KOPT-K1 (cell line): ENCODE measurements around the gene BSPRY.

ENCODE experiments used
- H3K27ac ChIP-seq: fragments of 200-600 bp; sonication (generic); 2 replicates; pipeline ENCODE4 v1.5.1; 2016; ENCODE audit warnings: antibody characterized with exemption, mild to moderate bottlenecking, low read depth, low read length; ENCODE audit not compliant: poor library complexity, severe bottlenecking
- H3K36me3 ChIP-seq: fragments of 200-600 bp; sonication (generic); 2 replicates; pipeline ENCODE4 v1.5.1; 2017; ENCODE audit warnings: antibody characterized with exemption, mild to moderate bottlenecking, low read length, moderate library complexity; ENCODE audit not compliant: insufficient read depth
- H3K9me3 ChIP-seq: fragments of 200-600 bp; sonication (generic); 2 replicates; pipeline ENCODE4 v1.5.1; 2017; ENCODE audit warnings: antibody characterized with exemption, low read length, mild to moderate bottlenecking; ENCODE audit not compliant: insufficient read depth, poor library complexity, severe bottlenecking

Gene BSPRY

GRCh38 chr9:113349445-113350094 lies at the start of gene BSPRY:
Gene BSPRY, plus strand, starts transcription at chr9:113349541. Its CDS starts 39 bp downstream, at chr9:113349580.
- no peaks in the 10 kb centered on the region for H3K9me3 ChIP-seq
- no peak within 1 kb of the TSS for H3K27ac ChIP-seq
- no peaks in the 10 kb centered on the region for H3K36me3 ChIP-seq

- no peaks in the 10 kb centered on the region for H3K36me3 ChIP-seq
- no peaks in the 10 kb centered on the region for H3K9me3 ChIP-seq
- H3K27ac ChIP-seq, result no peak overlapping the region
Observed at GRCh38 chr9:113299800-113300292, 49.5 kb upstream of the BSPRY start.

GRCh38 chr9:113301548-113301947 lies 47.8 kb upstream of the BSPRY start:
- Histone ChIP-seq H3K36me3 (no peaks in the 10 kb centered on the region), H3K9me3 (no peaks in the 10 kb centered on the region), H3K27ac (no peak overlapping the region)

GRCh38 chr9:113302792-113303418 lies 46.4 kb upstream of the BSPRY start, which contains the start of gene RNF183:
Gene RNF183, minus strand, starts transcription at chr9:113303376. Its CDS starts 5,192 bp downstream, at chr9:113298184.
- Histone ChIP-seq H3K36me3 (no peaks in the 10 kb centered on the region), H3K27ac (no peak within 1 kb of the TSS), H3K9me3 (no peaks in the 10 kb centered on the region)

- Histone ChIP-seq H3K27ac (no peak overlapping the region), H3K36me3 (no peaks in the 10 kb centered on the region), H3K9me3 (no peaks in the 10 kb centered on the region)
Observed at GRCh38 chr9:113306566-113306965, 42.8 kb upstream of the BSPRY start.

GRCh38 chr9:113307396-113307975 lies 41.9 kb upstream of the BSPRY start:
- no peak overlapping the region for H3K27ac ChIP-seq
- H3K9me3 ChIP-seq, result no peaks in the 10 kb centered on the region
- H3K36me3 ChIP-seq, result no peaks in the 10 kb centered on the region

DNA sequence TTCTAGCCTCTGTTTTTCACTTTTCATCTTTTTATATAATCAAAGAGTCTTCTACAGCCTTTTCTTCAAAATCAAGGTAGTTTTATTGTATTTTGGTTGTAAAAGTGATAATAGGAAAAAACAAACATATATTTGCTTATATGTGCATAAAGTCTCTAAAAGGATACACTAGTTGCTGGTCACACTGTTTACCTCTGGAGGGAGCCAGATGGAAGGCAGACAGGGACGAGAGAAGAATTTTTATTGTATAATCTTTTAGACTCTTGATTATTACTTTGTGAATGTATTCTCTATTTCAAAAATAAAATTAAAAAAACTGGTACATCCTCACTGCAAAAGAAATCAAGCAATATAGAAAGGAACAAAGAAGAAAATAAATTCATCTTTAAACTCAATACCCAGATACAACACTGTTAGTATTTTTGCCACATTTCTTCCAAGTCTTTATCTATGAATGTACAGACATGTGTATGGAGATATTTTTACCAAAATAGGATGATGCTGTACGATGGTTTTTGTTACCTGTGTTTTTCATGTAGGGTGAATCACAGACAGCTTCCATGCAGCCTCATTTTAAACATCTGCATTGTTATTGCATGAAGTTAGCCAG lies 40.0 kb upstream of the BSPRY start:
- Histone ChIP-seq H3K9me3 (no peaks in the 10 kb centered on the region), H3K27ac (no peak overlapping the region), H3K36me3 (no peaks in the 10 kb centered on the region)

DNA sequence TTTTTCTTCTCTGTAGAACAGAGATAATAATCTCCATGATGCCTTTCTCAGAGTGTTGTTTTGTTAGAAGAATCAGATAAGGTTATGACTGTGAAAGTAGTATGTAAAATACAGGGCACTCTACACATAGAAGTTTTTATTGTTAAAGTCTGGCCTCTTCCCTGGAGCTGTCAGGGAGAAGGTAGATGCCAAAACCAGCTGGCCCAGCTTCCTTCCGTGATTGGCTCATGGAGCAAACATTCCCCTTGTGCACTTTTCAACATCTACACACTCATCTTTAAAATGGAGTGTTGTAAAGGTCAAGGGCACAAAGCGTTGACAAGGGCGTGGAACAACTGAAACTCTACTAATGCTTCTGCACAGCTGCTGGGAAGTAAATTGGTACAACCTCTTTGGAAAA lies 38.8 kb upstream of the BSPRY start:
- Histone ChIP-seq H3K36me3 (no peaks in the 10 kb centered on the region), H3K9me3 (no peaks in the 10 kb centered on the region), H3K27ac (no peak overlapping the region)

- no peaks in the 10 kb centered on the region for H3K9me3 ChIP-seq
- H3K27ac ChIP-seq, result no peak overlapping the region
- no peaks in the 10 kb centered on the region for H3K36me3 ChIP-seq
Observed at GRCh38 chr9:113311961-113312360, 37.4 kb upstream of the BSPRY start.

DNA sequence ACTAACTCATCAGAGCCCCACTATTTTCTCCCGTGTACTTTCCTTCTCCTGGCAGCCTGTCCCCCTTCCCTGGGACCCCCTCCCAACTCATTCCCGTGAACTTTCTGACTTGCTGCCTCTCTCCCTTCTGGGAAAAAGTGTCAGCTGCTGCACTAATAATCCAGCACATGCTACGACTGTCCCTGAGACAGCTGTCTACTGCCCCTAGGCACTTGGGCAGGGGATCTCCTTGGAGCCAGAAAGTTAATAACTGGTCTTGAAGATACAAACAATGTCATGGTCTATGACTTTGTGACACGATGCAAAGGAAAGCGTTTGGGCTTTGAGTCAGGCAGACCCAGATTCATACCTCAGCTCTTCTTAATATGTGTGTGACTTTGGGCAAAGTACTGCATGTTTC lies 36.1 kb upstream of the BSPRY start:
- Histone ChIP-seq H3K27ac (no peak overlapping the region), H3K9me3 (no peaks in the 10 kb centered on the region)

DNA sequence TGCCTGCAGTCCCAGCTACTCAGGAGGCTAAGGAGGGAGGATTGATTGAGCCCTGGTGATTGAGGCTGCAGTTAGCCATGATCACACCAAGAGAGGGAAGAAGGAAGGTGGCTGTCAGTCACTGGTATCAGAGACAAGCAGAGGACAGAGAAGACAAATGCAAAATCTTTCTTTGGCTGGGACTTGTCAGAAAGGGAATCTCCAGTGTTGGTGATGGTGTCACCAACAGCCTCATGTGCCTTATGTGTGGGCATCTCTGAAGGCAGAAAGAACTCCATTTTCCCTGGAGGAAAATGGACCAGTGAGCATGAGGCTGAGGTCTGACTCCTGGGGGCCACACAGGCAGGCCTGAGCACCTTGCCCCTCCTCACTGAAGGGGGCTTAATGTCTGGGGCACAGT lies 34.1 kb upstream of the BSPRY start:
- H3K9me3 ChIP-seq, result no peaks in the 10 kb centered on the region
- no peak overlapping the region for H3K27ac ChIP-seq
- H3K36me3 ChIP-seq, result no peaks in the 10 kb centered on the region

More for the DNA sequence above, 36.1 kb upstream of the BSPRY start:
- no peaks in the 10 kb centered on the region for H3K36me3 ChIP-seq

DNA sequence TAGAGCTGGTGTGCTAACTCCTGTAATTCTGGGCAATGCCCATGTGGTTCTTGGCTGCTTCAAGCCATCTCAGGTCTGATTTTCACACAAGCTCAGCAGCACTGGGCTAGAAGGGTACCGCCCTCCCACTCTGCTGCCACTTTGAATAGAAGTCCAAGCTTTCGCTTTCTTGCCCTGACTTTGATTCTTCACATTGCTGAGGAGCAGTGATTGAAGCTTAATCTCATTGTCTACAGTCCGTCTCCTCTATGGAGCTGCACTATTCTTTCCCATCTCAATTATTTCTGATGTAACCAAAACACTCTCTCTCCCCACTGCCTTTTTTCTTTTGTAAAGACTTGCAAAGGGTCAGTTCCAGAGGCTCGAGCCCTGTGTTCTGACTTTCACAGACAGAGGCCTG lies 33.3 kb upstream of the BSPRY start:
- Histone ChIP-seq H3K36me3 (no peaks in the 10 kb centered on the region), H3K9me3 (no peaks in the 10 kb centered on the region), H3K27ac (no peak overlapping the region)

GRCh38 chr9:113317777-113318176 lies 31.6 kb upstream of the BSPRY start:
- no peaks in the 10 kb centered on the region for H3K36me3 ChIP-seq
- no peak overlapping the region for H3K27ac ChIP-seq
- no peaks in the 10 kb centered on the region for H3K9me3 ChIP-seq

DNA sequence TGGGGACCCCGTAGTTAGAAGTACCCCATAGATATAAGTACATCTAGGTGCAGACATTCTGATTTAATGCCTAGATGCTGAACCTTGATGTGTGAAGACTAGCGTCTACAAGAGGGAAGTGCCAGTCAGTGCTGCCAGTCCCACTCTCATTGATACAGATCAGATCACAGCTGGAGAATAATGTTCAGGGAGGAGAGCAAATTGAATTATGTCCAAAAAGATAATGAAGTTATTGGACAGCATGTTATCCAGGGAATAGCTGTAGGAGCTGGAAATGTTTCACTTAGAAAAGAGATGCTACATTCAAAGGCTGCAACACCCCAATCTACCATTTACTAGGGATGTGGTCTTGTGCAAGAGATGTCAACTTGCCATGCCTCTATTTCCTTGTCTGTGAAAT lies 30.3 kb upstream of the BSPRY start:
- Histone ChIP-seq H3K36me3 (no peaks in the 10 kb centered on the region), H3K9me3 (no peaks in the 10 kb centered on the region), H3K27ac (no peak overlapping the region)

- Histone ChIP-seq H3K9me3 (no peaks in the 10 kb centered on the region), H3K27ac (no peak overlapping the region), H3K36me3 (no peaks in the 10 kb centered on the region)
Observed at GRCh38 chr9:113320051-113320450, 29.3 kb upstream of the BSPRY start.
